ENCODE measurements around the gene RDH8. TPM values are rescaled to one million over a fixed set of nuclear protein-coding genes. Genes with fewer than 3 reads are reported as not detected.

The RDH8 gene
- total and polyA plus RNA-seq, 2 experiments from 2014 or later: not detected

- Histone ChIP-seq H3K4me3 (no peak overlapping the region), H2AFZ (no peak overlapping the region), H4K20me1 (ENCODE audit: insufficient read depth, poor library complexity, severe bottlenecking) (no peaks in the 10 kb centered on the region)
Measured at GRCh38 chr19:10027158-10027997, 14.1 kb downstream of the RDH8 start.

DNA sequence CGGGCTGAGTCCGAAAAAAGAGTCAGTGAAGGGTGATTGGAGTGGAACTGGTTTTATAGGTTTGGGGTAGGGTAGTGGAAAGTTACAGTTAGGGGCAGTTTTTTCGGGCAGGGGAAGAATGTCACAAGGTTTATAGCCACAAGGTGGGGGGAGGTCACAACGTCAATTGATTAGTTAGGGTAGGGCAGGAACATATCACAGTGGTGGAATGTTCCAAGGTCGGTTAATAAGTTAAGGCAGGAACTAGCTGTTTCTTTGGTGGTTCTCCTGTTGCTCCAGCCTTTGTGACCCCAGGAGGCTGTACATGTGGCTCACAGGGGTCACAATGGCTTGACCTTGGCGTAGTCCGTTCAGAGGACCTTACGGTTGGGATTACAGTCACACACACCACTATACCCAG lies 20.3 kb downstream of the RDH8 start:
- WGBS (ENCODE audit: low lambda C conversion rate, missing lambda C conversion rate): 63% methylated on average over 8 of the region's 8 CpGs
- H3K9me2 ChIP-seq (replicated peaks; ENCODE audit: insufficient read depth): no peaks in the 10 kb centered on the region
- TF ChIP-seq CTCF (IDR thresholded peaks at IDR 0.05; ENCODE audit: poor library complexity) (no peak), EZH2 (IDR thresholded peaks at IDR 0.05; ENCODE audit: borderline replicate concordance) (no peak), EZH2phosphoT487 (IDR thresholded peaks at IDR 0.05; ENCODE audit: low read depth, severe bottlenecking, unreplicated experiment) (no peak)
- H3K4me3 ChIP-seq: no peak overlapping the region
- H3K27ac ChIP-seq: no peak overlapping the region
- H3K36me3 ChIP-seq (replicated peaks; ENCODE audit: insufficient read depth, low read depth): no peaks in the 10 kb centered on the region
- H3K4me1 ChIP-seq (ENCODE audit: insufficient read depth): no peaks in the 10 kb centered on the region
- no peak overlapping the region for H2AFZ ChIP-seq
- H3K79me2 ChIP-seq: no peaks in the 10 kb centered on the region
- no peak for DNase-seq (ENCODE audit: low spot score)
- H4K20me1 ChIP-seq (ENCODE audit: insufficient read depth, poor library complexity, severe bottlenecking): no peaks in the 10 kb centered on the region
- H3K9me3 ChIP-seq (ENCODE audit: low read depth): no peaks in the 10 kb centered on the region
- H3K4me2 ChIP-seq: no peak overlapping the region
- peaks cover 11% of the 10 kb centered on the region for H3K27me3 ChIP-seq

More at GRCh38 chr19:10027158-10027997, 14.1 kb downstream of the RDH8 start:
- Histone ChIP-seq H3K9me2 (replicated peaks; ENCODE audit: insufficient read depth) (no peaks in the 10 kb centered on the region), H3K4me1 (ENCODE audit: insufficient read depth) (peaks cover 5% of the 10 kb centered on the region), H3K79me2 (no peaks in the 10 kb centered on the region), H3K4me2 (peak overlapping the region; percentile 66), H3K9me3 (ENCODE audit: low read depth) (no peaks in the 10 kb centered on the region), H3K36me3 (replicated peaks; ENCODE audit: insufficient read depth, low read depth) (no peaks in the 10 kb centered on the region), H3K27ac (no peak overlapping the region), H3K27me3 (no peaks in the 10 kb centered on the region)
- peak; percentile 97 for DNase-seq (ENCODE audit: low spot score)
- TF ChIP-seq EZH2phosphoT487 (IDR thresholded peaks at IDR 0.05; ENCODE audit: low read depth, severe bottlenecking, unreplicated experiment) (no peak), CTCF (IDR thresholded peaks at IDR 0.05; ENCODE audit: poor library complexity) (peak; percentile 86), EZH2 (IDR thresholded peaks at IDR 0.05; ENCODE audit: borderline replicate concordance) (no peak)
- WGBS (ENCODE audit: low lambda C conversion rate, missing lambda C conversion rate): 12% methylated on average over 28 of the region's 29 CpGs

DNA sequence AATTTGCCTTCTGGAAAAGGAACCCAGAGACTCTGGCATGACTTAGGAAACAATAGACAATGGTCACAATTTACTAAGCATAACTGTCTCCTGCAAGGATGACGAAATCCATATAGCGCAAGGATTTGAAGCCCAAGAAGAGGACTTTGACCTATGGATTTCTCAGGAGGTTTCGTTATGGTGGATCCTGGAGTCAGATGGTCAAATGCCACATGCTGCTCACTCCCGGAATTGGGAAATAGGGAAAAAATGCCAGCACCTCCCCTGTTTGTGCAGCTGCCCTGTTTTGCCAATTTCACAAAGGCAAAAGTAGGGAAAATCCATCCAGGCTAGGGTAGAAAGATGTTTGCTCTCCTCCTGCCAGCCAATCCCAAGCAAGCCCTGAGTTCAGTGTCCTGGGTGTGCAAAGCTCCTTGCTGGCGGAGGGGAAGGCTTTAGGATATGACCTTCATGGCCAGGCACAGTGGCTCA lies 23.4 kb downstream of the RDH8 start:
- H3K79me2 ChIP-seq: no peaks in the 10 kb centered on the region
- H3K9me2 ChIP-seq (replicated peaks; ENCODE audit: insufficient read depth): no peaks in the 10 kb centered on the region
- 67% methylated on average over 5 of the region's 5 CpGs for WGBS (ENCODE audit: low lambda C conversion rate, missing lambda C conversion rate)
- no peaks in the 10 kb centered on the region for H3K9me3 ChIP-seq (ENCODE audit: low read depth)
- H4K20me1 ChIP-seq (ENCODE audit: insufficient read depth, poor library complexity, severe bottlenecking): no peaks in the 10 kb centered on the region
- no peaks in the 10 kb centered on the region for H3K36me3 ChIP-seq (replicated peaks; ENCODE audit: insufficient read depth, low read depth)
- peaks cover 11% of the 10 kb centered on the region for H3K27me3 ChIP-seq
- no peak overlapping the region for H3K4me3 ChIP-seq
- TF ChIP-seq EZH2 (IDR thresholded peaks at IDR 0.05; ENCODE audit: borderline replicate concordance) (no peak), CTCF (IDR thresholded peaks at IDR 0.05; ENCODE audit: poor library complexity) (no peak), EZH2phosphoT487 (IDR thresholded peaks at IDR 0.05; ENCODE audit: low read depth, severe bottlenecking, unreplicated experiment) (no peak)
- no peak overlapping the region for H2AFZ ChIP-seq
- H3K4me1 ChIP-seq (ENCODE audit: insufficient read depth): no peaks in the 10 kb centered on the region
- H3K27ac ChIP-seq: peak overlapping the region; percentile 20
- DNase-seq (ENCODE audit: low spot score): peak; percentile 23
- H3K4me2 ChIP-seq: no peak overlapping the region
